IgD-negative memory B cell (primary cell): ENCODE data around the gene TDRD12. TPM values are rescaled to one million over a fixed set of nuclear protein-coding genes. Genes with fewer than 3 reads are reported as not detected.

ENCODE experiments used
- H3K27ac Mint-ChIP-seq, 3 donors: one replicate each; pipeline ENCODE4 v1.8.0; 2020 to 2022; ENCODE audit warnings: mild to moderate bottlenecking in 3 of 3, mixed read lengths in 3 of 3, moderate library complexity in 1 of 3
- H3K27me3 Mint-ChIP-seq: one replicate; pipeline ENCODE4 v1.8.0; 2021; ENCODE audit warnings: mixed read lengths
- H3K36me3 Mint-ChIP-seq: one replicate; pipeline ENCODE4 v1.8.0; 2020; ENCODE audit warnings: mild to moderate bottlenecking, mixed read lengths
- H3K4me1 Mint-ChIP-seq, 3 donors: one replicate each; pipeline ENCODE4 v1.8.0; 2020 to 2022; ENCODE audit warnings: mixed read lengths in 3 of 3, mild to moderate bottlenecking in 1 of 3
- H3K4me3 Mint-ChIP-seq, 4 donors: one replicate each; pipeline ENCODE4 v1.8.0; 2020 to 2022; ENCODE audit warnings: mild to moderate bottlenecking in 4 of 4, mixed read lengths in 4 of 4, moderate library complexity in 3 of 4
- H3K9me3 Mint-ChIP-seq, 3 donors: one replicate each; pipeline ENCODE4 v1.8.0; 2020 to 2021; ENCODE audit warnings: mixed read lengths in 3 of 3, mild to moderate bottlenecking in 1 of 3
- polyA plus RNA-seq: library from polyadenylated mRNA; unstranded; fragments of 300-500 nt; fragmentation: Illumina TruSeq; gene quantifications from one replicate; pipeline ENCODE4 v1.2.3, GENCODE V29; 2021

The TDRD12 gene, protein sequence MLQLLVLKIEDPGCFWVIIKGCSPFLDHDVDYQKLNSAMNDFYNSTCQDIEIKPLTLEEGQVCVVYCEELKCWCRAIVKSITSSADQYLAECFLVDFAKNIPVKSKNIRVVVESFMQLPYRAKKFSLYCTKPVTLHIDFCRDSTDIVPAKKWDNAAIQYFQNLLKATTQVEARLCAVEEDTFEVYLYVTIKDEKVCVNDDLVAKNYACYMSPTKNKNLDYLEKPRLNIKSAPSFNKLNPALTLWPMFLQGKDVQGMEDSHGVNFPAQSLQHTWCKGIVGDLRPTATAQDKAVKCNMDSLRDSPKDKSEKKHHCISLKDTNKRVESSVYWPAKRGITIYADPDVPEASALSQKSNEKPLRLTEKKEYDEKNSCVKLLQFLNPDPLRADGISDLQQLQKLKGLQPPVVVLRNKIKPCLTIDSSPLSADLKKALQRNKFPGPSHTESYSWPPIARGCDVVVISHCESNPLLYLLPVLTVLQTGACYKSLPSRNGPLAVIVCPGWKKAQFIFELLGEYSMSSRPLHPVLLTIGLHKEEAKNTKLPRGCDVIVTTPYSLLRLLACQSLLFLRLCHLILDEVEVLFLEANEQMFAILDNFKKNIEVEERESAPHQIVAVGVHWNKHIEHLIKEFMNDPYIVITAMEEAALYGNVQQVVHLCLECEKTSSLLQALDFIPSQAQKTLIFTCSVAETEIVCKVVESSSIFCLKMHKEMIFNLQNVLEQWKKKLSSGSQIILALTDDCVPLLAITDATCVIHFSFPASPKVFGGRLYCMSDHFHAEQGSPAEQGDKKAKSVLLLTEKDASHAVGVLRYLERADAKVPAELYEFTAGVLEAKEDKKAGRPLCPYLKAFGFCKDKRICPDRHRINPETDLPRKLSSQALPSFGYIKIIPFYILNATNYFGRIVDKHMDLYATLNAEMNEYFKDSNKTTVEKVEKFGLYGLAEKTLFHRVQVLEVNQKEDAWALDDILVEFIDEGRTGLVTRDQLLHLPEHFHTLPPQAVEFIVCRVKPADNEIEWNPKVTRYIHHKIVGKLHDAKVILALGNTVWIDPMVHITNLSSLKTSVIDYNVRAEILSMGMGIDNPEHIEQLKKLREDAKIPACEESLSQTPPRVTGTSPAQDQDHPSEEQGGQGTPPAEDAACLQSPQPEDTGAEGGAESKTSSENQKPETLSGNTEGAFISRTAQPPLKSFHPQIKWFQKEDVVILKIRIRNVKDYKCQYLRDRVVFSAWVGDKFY (N-terminal part only)
- not detected for polyA plus RNA-seq

DNA sequence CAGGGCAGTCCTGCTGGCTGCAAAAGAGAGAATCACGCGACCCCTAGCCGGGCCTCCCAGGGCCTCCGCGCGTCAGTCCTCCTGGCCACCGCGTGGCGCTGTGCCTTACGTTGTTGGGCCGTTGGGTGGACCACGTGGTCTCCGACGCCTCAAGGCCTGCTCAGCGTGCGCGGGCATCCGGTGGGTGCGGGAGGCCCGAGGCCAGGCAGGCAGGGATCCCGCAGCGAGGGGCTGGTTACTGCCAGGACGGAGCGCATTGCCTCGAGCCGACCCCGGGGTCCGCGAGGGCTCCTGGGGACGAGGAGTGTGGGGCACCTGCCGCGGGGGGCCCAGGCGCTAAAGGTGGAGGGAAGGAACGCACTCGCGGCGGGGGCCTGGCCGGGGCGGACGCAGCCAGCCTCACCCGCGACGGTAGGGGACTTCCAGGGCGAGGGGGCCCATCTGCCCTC, at the start of gene TDRD12:
TSS of gene TDRD12 (plus strand) at position 157 of the 449 bp plus-strand sequence. CDS start 306 bp downstream, outside the sequence.
- no peak within 1 kb of the TSS for H3K27ac Mint-ChIP-seq
- H3K9me3 Mint-ChIP-seq, result no peaks in the 10 kb centered on the region
- H3K4me3 Mint-ChIP-seq, result no peak within 1 kb of the TSS
- no peaks in the 10 kb centered on the region for H3K27me3 Mint-ChIP-seq
- no peaks in the 10 kb centered on the region for H3K4me1 Mint-ChIP-seq
- H3K36me3 Mint-ChIP-seq, result peaks cover 2% of the 10 kb centered on the region

DNA sequence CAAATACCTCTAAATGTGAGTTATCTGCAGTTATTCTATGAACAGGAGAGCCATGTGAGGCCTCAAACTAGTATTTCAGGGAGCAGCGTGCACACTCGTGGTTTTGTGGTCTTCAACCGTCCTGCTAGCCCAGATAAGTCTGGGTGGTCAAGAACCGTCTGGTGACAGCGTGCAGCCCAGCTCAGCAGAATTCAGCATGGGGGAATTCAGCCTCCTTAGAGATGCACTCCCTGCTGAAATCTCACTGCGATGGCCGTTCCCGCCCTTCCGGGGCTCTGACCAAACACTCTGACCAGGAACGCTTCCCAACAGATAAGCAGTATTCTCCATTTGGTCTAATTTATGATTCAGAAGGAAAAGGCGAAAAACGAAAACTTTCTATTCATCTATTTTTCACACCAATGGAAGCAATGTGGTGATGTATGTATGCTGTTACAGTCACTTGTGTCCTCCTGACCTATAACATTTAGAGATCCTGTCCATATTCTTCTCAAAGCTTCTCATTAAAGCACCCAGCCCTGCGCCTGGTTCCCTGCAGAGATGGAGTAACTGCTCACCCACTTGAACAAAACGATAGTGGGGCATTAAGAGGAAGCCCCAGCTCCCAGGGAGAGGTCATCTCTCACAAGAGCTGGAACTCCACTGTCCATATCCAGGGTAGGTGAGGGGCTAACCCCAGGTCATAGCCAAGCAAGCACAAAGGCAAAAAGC, 47.5 kb upstream of the TDRD12 start:
- peak overlapping the region in 3 of 4 donors; percentile 59 to 88 (median 80) for H3K4me3 Mint-ChIP-seq
- H3K27me3 Mint-ChIP-seq, result peaks cover 3% of the 10 kb centered on the region
- H3K9me3 Mint-ChIP-seq, result no peaks in the 10 kb centered on the region
- peak overlapping the region in 1 of 3 donors; percentile 90 for H3K27ac Mint-ChIP-seq
- H3K36me3 Mint-ChIP-seq, result peaks cover 3% of the 10 kb centered on the region
- peaks cover 11 to 21% (median 21%) of the 10 kb centered on the region in 3 donors for H3K4me1 Mint-ChIP-seq

DNA sequence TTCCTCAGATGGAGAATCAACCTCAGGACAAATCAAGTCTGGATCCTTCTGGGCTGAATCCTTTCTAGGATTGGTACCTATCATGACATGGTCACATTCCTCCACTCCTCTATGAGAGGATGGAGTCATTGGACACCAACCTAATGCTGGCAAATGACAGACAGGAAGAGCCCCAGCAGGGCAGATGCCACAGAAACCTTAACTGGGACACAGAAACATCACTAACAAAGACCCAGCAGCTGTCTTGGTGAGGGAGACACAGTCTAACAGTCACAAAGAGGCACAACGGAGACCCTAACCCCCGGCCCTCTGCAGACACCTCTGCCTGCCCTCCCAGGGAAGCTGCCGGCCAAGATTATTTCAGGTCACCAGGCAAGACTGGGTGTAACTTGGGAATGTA, 46.7 kb upstream of the TDRD12 start:
- Mint-ChIP-seq H3K4me1 (peaks cover 18 to 24% (median 23%) of the 10 kb centered on the region in 3 donors), H3K9me3 (no peaks in the 10 kb centered on the region), H3K27ac (peak overlapping the region in 1 of 3 donors; percentile 37), H3K4me3 (peak overlapping the region; percentile 16 to 88 (median 69)), H3K27me3 (peaks cover 11% of the 10 kb centered on the region), H3K36me3 (peaks cover 6% of the 10 kb centered on the region)

DNA sequence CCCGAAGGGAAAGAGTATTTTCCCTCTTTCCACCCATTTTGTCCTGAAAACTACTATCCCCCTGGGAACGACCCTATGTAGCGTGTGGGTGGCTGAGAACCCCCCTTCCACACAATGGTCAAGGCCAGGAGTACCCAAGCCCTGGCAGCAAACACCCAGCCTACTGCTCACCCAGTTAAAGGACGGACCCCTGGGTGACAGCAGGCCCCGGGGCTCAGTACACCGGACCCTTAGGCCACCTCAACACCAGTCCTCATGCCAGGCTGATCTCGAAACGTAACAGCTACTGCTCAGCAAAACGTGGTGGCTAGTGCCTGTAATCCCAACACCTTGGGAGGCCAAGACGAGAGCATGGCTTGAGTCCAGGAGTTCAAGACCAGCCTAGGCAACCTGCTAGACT, 46.0 kb upstream of the TDRD12 start:
- H3K9me3 Mint-ChIP-seq, result no peaks in the 10 kb centered on the region
- peak overlapping the region; percentile 88 to 96 (median 91) for H3K4me3 Mint-ChIP-seq
- H3K36me3 Mint-ChIP-seq, result peaks cover 6% of the 10 kb centered on the region
- H3K4me1 Mint-ChIP-seq, result peaks cover 18 to 23% (median 23%) of the 10 kb centered on the region in 3 donors
- H3K27me3 Mint-ChIP-seq, result peaks cover 15% of the 10 kb centered on the region
- peak overlapping the region in 2 of 3 donors; percentile 37 to 92 for H3K27ac Mint-ChIP-seq

DNA sequence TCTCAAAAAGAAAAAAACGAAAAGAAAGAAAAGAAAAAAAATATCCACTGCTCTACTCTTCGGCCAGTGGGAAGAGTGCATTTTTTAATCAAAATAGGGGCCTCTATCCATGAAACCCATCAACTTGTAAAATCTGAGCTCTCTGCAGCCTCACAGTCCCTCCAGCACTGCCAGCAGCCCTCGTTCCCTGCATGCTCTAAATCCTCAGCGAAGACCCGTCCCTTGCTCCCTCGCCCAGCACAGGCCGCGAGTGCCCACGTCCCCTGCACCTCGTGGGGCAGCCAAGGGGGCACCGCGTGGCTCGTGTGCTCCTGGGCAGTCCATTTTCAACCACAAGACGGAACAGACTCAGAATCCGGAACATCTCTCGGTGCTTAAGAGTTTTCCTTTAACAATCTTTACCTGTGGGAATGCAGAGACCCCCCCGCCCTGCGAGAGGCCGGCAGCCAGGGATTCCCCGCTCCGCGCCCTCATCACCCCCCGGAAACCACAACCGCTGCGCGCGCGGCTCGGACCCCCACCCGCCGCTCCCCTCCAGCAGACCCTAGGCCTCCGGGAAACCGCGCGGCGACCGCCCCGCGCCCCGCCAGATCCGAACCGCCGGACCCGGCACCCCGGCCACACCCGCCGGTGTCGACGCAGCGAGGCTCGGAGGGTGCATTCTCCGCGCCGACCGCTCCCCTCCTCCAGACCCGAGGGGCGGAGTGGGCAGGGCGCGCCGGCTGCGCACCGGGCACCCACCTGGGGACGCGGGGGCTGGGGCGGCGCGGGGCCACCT, 45.2 kb upstream of the TDRD12 start:
- no peaks in the 10 kb centered on the region for H3K9me3 Mint-ChIP-seq
- H3K27ac Mint-ChIP-seq, result peak overlapping the region; percentile 36 to 92 (median 88)
- H3K4me1 Mint-ChIP-seq, result peaks cover 18 to 23% (median 23%) of the 10 kb centered on the region in 3 donors
- peak overlapping the region; percentile 88 to 96 (median 91) for H3K4me3 Mint-ChIP-seq
- peaks cover 15% of the 10 kb centered on the region for H3K27me3 Mint-ChIP-seq
- peaks cover 3% of the 10 kb centered on the region for H3K36me3 Mint-ChIP-seq

DNA sequence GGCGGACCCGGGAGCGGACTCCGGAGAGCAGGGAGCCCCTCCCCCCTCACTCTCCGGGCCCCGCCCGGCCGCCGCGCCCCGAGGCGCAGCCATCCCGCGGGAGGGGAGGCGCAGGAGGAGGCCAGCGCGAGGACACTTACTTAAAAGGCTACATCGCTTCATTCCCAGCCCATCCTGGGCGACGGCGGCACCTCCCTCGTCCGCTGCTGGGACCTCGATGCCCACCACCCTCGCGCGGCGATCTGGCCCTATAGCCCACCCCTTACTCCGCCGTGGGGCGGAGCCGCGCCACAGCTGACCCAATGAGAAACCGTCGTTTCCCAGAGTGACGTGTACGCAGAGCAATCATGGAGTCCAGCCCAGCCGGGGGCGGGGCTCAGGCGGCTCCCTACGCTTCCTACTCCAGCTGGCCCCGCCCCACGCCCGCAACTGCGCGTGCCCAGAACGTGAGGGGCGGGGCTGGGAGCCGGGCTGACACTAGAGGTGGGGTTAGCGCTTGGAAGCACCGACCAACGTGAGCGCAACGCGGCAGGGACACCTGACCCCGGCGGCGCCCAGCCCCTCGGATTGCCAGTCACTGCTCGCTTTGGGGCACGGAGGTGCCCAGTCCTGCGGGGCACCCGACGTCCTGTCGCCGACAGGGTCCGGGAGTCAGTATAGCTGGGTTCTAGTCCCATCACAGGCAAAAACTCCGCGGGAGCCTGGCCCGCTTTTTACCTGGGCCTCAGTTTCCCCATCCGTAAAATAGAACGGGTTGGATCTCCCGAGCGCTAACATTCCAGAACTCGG, 44.4 kb upstream of the TDRD12 start, which contains the start of gene ANKRD27:
TSS of gene ANKRD27 (minus strand) at position 250 of the 789 bp plus-strand sequence. CDS start 16,165 bp downstream, outside the sequence.
- H3K4me1 Mint-ChIP-seq, result peaks cover 18 to 20% (median 18%) of the 10 kb centered on the region in 3 donors
- no peaks in the 10 kb centered on the region for H3K9me3 Mint-ChIP-seq
- H3K27me3 Mint-ChIP-seq, result peaks cover 15% of the 10 kb centered on the region
- H3K27ac Mint-ChIP-seq, result peak within 1 kb of the TSS; percentile 86 to 92 (median 88)
- peaks cover 3% of the 10 kb centered on the region for H3K36me3 Mint-ChIP-seq
- peak within 1 kb of the TSS; percentile 88 to 99 (median 94) for H3K4me3 Mint-ChIP-seq

DNA sequence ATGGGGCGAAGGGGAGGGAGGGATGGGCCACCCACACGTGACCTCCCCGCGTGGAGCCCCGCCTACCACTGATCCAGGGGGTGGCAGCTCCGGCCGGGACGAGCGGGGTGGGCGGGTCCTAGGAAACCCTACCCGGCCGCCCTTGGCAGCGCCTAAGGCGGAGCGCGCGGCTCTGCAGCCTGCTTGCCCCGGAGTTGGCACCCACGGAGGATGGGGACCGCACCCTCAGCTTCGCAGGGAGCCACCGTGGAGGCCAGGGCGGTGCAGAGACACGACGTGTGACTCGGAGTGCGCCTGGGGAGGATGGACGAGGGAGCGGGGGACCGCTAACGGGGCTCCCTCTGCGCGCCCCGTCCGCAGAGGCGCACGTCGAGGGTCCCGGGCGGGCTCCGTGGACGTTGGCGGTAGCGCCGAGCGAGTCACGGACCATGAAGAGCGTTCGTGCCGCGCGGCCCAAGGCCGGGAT, 43.8 kb upstream of the TDRD12 start, which contains the start of gene RGS9BP:
TSS of gene RGS9BP (plus strand) at position 129 of the 466 bp plus-strand sequence. CDS start 416 bp downstream, outside the sequence.
- H3K9me3 Mint-ChIP-seq, result no peaks in the 10 kb centered on the region
- H3K27ac Mint-ChIP-seq, result peak within 1 kb of the TSS; percentile 81 to 86 (median 86)
- H3K27me3 Mint-ChIP-seq, result peaks cover 15% of the 10 kb centered on the region
- peaks cover 3% of the 10 kb centered on the region for H3K36me3 Mint-ChIP-seq
- peak within 1 kb of the TSS; percentile 88 to 99 (median 94) for H3K4me3 Mint-ChIP-seq
- H3K4me1 Mint-ChIP-seq, result peaks cover 16 to 20% (median 18%) of the 10 kb centered on the region in 3 donors

DNA sequence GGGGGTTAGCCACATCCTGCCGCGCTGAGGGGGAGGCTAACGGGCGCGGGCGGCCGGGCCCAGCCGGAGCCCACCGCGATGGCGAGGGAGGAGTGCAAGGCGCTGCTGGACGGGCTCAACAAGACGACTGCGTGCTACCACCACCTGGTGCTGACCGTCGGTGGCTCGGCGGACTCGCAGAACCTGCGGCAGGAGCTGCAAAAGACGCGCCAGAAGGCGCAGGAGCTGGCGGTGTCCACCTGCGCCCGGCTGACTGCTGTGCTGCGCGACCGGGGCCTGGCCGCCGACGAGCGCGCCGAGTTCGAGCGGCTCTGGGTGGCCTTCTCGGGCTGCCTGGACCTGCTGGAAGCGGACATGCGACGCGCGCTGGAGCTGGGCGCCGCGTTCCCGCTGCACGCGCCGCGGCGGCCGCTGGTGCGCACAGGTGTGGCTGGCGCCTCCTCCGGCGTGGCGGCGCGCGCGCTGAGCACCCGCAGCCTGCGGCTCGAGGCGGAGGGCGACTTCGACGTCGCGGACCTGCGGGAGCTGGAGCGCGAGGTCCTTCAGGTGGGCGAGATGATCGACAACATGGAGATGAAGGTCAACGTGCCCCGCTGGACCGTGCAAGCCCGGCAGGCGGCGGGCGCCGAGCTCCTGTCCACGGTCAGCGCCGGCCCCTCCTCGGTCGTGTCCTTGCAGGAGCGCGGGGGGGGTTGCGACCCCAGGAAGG, 43.2 kb upstream of the TDRD12 start:
- peak overlapping the region; percentile 88 to 99 (median 94) for H3K4me3 Mint-ChIP-seq
- H3K36me3 Mint-ChIP-seq, result peaks cover 3% of the 10 kb centered on the region
- peaks cover 15% of the 10 kb centered on the region for H3K27me3 Mint-ChIP-seq
- no peak overlapping the region for H3K27ac Mint-ChIP-seq
- H3K9me3 Mint-ChIP-seq, result no peaks in the 10 kb centered on the region
- H3K4me1 Mint-ChIP-seq, result peaks cover 16 to 20% (median 18%) of the 10 kb centered on the region in 3 donors

DNA sequence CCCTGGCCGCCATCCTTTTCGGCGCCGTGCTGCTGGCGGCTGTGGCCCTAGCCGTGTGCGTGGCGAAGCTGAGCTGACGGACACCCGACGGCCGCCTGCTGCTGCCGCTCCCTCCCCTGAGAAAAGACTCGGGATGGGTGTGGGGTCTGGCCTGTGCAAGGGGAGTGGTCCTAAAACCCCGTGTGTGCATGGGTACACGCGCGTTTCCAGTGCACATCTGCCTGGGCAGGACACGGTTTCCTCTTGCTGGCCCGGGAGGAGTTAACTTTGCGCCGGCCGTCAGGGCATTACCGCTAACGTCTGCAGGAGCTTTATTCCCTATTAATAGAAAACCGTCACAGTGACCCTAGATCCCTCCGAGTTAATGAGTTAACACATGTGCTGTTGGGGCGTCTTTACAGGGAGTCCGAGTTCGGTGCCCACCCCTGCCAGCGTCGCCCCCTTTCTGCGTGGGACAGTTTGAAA, 42.6 kb upstream of the TDRD12 start:
- no peaks in the 10 kb centered on the region for H3K9me3 Mint-ChIP-seq
- peaks cover 15% of the 10 kb centered on the region for H3K27me3 Mint-ChIP-seq
- H3K27ac Mint-ChIP-seq, result peak overlapping the region in 2 of 3 donors; percentile 84 to 94
- H3K4me3 Mint-ChIP-seq, result peak overlapping the region; percentile 55 to 91 (median 73)
- H3K36me3 Mint-ChIP-seq, result peaks cover 3% of the 10 kb centered on the region
- H3K4me1 Mint-ChIP-seq, result peaks cover 13 to 18% (median 15%) of the 10 kb centered on the region in 3 donors

DNA sequence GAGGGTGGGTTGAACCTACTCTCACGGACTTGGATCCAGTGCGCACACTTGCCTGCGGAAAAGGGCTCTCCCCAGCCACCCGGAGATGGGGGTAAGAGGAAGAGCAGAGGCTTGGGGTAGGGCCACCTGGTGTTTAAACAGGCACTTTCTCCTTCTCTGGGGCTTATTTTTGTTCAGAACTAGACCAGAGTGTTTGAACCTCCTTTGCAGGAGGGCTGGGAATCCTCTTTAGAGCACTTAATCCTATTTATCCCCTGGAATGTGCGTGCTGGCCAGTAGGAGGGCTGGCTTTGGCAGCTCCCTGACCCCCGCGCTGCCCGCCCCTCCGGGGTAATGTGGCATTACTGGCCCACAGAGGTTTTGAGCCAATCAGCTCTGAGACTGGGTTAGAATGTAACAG, 41.9 kb upstream of the TDRD12 start:
- peak overlapping the region in 2 of 4 donors; percentile 40 to 86 for H3K4me3 Mint-ChIP-seq
- peak overlapping the region in 2 of 3 donors; percentile 84 to 94 for H3K27ac Mint-ChIP-seq
- H3K27me3 Mint-ChIP-seq, result peaks cover 18% of the 10 kb centered on the region

DNA sequence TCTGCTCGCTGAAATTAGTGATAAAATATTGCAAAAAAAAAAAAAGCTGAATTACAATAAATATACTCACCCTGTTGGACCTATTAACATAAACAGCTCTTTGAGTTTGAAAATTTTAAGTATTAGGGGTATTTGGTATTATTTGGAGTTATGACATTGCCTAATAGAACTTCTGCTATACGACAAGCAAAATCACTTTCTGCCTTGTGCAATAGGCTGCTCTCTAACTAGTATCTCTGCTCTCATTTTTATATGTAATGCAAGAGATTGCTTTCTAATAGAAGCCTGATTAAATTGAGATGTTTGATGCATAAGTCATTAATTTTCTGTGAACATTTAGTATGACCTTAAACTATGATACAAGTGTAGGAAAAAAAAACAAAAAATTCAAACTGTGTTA, 38.6 kb upstream of the TDRD12 start:
- Mint-ChIP-seq H3K4me1 (peaks cover 4 to 7% (median 4%) of the 10 kb centered on the region in 3 donors), H3K27me3 (peaks cover 18% of the 10 kb centered on the region), H3K27ac (no peak overlapping the region), H3K4me3 (peak overlapping the region in 1 of 4 donors; percentile 48), H3K9me3 (no peaks in the 10 kb centered on the region), H3K36me3 (peaks cover 9% of the 10 kb centered on the region)

More for the DNA sequence above, 41.9 kb upstream of the TDRD12 start:
- Mint-ChIP-seq H3K9me3 (no peaks in the 10 kb centered on the region), H3K4me1 (peaks cover 12 to 14% (median 13%) of the 10 kb centered on the region in 3 donors), H3K36me3 (peaks cover 6% of the 10 kb centered on the region)
